RWPE2 (cell line): Measurements from ENCODE around the gene PROM2.

Experiments used
- ATAC-seq: fragments of 200-7000 bp; cut with Tn5 transposase; 3 replicates; pipeline ENCODE4 v1.9.1; 2021; ENCODE audit warnings: low read depth
- DNase-seq: peaks from one replicate; pipeline ENCODE4 v3.0.0-alpha.2; 2020; ENCODE audit warnings: low spot score
- H3K27ac ChIP-seq: fragments of 450-650 bp; 2 replicates; pipeline ENCODE4 v1.5.1; 2017; ENCODE audit warnings: mild to moderate bottlenecking; ENCODE audit not compliant: poor library complexity, severe bottlenecking
- H3K27me3 ChIP-seq: fragments of 250-450 bp; sonication (Bioruptor Pico); 2 replicates; pipeline ENCODE4 v1.5.1; 2021; ENCODE audit warnings: mild to moderate bottlenecking, moderate library complexity; ENCODE audit not compliant: insufficient read depth, poor library complexity, severe bottlenecking
- H3K36me3 ChIP-seq: fragments of 250-450 bp; sonication (Bioruptor Pico); 2 replicates; pipeline ENCODE4 v1.5.1; 2020; ENCODE audit warnings: low read depth, mild to moderate bottlenecking, moderate library complexity
- H3K4me1 ChIP-seq: fragments of 250-450 bp; sonication (Bioruptor Pico); 2 replicates; pipeline ENCODE4 v1.5.1; 2021; ENCODE audit warnings: mild to moderate bottlenecking, moderate library complexity; ENCODE audit not compliant: insufficient read depth, poor library complexity, severe bottlenecking
- H3K4me3 ChIP-seq: fragments of 250-450 bp; sonication (Bioruptor Pico); 2 replicates; pipeline ENCODE4 v1.5.1; 2021; ENCODE audit warnings: mild to moderate bottlenecking, moderate library complexity; ENCODE audit not compliant: severe bottlenecking
- H3K9me3 ChIP-seq: fragments of 250-450 bp; sonication (Bioruptor Pico); 2 replicates; pipeline ENCODE4 v1.5.1; 2021; ENCODE audit warnings: mild to moderate bottlenecking, moderate library complexity; ENCODE audit not compliant: severe bottlenecking
- CTCF ChIP-seq: fragments of 450-650 bp; IDR thresholded peaks from one replicate; pipeline ENCODE4 v1.5.1; 2017; ENCODE audit warnings: mild to moderate bottlenecking, moderate library complexity; ENCODE audit not compliant: poor library complexity, severe bottlenecking

The PROM2 gene

DNA sequence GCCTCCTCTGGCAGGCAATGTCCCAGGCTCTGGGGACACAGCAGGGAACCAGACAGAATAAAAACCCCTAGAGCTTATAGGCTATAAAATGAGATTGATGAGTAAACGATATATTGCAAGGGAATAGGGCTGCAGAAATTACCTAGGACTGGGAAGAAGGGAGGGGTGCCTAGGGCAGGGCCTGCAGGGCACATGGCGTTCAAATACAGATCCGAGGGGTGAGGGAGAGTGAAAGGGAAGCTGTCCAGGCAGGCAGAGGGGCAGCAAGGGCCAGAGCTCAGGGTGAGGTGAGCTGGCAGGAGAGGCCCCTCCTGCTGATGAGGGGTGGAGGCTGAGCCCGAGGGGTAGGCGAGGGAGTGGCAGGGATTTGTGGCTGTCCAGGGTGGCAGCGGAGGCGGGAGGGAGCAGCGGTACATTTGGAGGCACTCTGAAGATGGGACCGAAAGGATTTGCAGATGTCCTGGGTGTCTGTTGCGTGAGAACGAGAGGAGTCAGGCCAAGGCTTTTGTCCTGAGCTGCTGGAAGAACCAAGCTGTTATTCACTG lies 56.6 kb downstream of the PROM2 start:
- Histone ChIP-seq H3K36me3 (no peaks in the 10 kb centered on the region), H3K9me3 (no peaks in the 10 kb centered on the region), H3K27ac (no peak overlapping the region), H3K4me1 (peaks cover 9% of the 10 kb centered on the region), H3K27me3 (no peaks in the 10 kb centered on the region), H3K4me3 (no peak overlapping the region)
- no peak for TF ChIP-seq CTCF
- ATAC-seq (no peak), DNase-seq (no peak)

DNA sequence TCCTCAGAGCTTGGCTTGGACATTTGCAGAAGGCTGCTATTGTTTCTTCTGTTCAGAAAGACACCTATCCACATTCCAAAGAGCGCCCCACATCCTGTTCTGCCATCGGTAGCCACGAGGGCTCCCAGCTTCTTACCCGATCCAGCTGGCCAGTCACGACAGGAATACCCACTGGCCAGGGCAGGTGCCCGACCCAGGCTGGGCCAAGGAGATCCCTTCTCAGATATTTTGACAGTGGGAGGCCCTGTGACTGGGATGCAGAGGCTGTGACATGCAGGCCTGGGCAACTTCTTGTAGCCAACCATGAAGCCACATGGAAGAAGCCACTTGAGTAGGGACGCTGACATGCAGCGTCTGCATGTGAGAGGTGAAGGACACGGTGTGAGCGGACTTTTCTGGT lies 57.4 kb downstream of the PROM2 start:
- Histone ChIP-seq H3K27me3 (no peaks in the 10 kb centered on the region), H3K27ac (no peak overlapping the region), H3K4me1 (peaks cover 9% of the 10 kb centered on the region), H3K4me3 (no peak overlapping the region), H3K36me3 (no peaks in the 10 kb centered on the region), H3K9me3 (no peaks in the 10 kb centered on the region)
- no peak for TF ChIP-seq CTCF
- ATAC-seq (no peak), DNase-seq (no peak)

- Histone ChIP-seq H3K4me3 (no peak overlapping the region), H3K9me3 (no peaks in the 10 kb centered on the region), H3K27me3 (no peaks in the 10 kb centered on the region), H3K36me3 (no peaks in the 10 kb centered on the region), H3K4me1 (peaks cover 9% of the 10 kb centered on the region), H3K27ac (no peak overlapping the region)
- ATAC-seq = no peak
- no peak for TF ChIP-seq CTCF
- DNase-seq = no peak
Observed at GRCh38 chr2:95332036-95332435, 57.8 kb downstream of the PROM2 start.

- Histone ChIP-seq H3K27me3 (no peaks in the 10 kb centered on the region), H3K27ac (peak overlapping the region; percentile 58), H3K36me3 (no peaks in the 10 kb centered on the region), H3K9me3 (no peaks in the 10 kb centered on the region), H3K4me1 (peaks cover 9% of the 10 kb centered on the region), H3K4me3 (no peak overlapping the region)
- DNase-seq (no peak), ATAC-seq (no peak)
- no peak for TF ChIP-seq CTCF
Observed at GRCh38 chr2:95333056-95333455, 58.8 kb downstream of the PROM2 start.

DNA sequence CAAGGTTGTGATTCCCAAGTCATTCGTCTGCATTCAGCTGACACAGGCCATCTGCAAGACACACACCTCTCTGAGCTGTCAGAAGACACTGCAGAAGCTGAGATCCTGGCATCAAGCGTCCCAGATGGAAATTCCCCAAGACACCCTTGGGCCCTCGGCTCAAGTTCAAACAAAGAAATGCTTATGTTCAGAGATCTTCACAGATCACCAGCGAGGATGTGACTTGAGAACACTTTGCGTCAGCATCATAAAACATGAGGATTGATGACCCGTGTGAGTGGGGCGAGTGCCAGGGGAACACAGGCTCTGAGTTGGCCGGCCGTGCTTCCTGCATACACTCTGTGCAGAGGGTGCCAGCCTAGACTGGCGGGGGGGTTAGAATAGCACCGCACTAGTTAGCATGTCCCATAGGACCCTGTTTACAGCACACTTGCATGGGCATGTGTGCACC lies 59.7 kb downstream of the PROM2 start:
- DNase-seq (peak; percentile 88), ATAC-seq (peak; percentile 90)
- peaks cover 9% of the 10 kb centered on the region for H3K4me1 ChIP-seq
- H3K9me3 ChIP-seq = no peaks in the 10 kb centered on the region
- H3K4me3 ChIP-seq = no peak overlapping the region
- no peaks in the 10 kb centered on the region for H3K36me3 ChIP-seq
- no peak for TF ChIP-seq CTCF
- peak overlapping the region; percentile 58 for H3K27ac ChIP-seq
- H3K27me3 ChIP-seq = no peaks in the 10 kb centered on the region
